Stomach (tissue), 9 donors: ENCODE measurements around the gene LDB2. TPM values are rescaled to one million over a fixed set of nuclear protein-coding genes. Genes with fewer than 3 reads are reported as not detected.

ENCODE experiments used
- DNase-seq, 2 donors: peaks; one replicate each; pipeline versions ENCODE4 v3.0.0 to v3.0.0-alpha.2; 2013 to 2019
- H3K27ac ChIP-seq, 5 donors: fragments of 200-600 bp in 4 of 5; sonication (generic) in 4 of 5; one replicate each; pipeline ENCODE4 v1.5.1; 2013 to 2019; ENCODE audit warnings: mild to moderate bottlenecking in 1 of 5, moderate library complexity in 1 of 5
- H3K27me3 ChIP-seq, 3 donors: fragments of 200-600 bp; sonication (generic); one replicate each; pipeline ENCODE4 v1.5.1; 2017 to 2019; ENCODE audit warnings: mixed run types in 1 of 3
- H3K36me3 ChIP-seq, 4 donors: fragments of 200-600 bp; sonication (generic); 1 replicate in 3 of 4; 2 replicates in 1 of 4; pipeline ENCODE4 v1.5.1; 2016 to 2019
- H3K4me1 ChIP-seq, 4 donors: fragments of 200-600 bp; sonication (generic); one replicate each; pipeline ENCODE4 v1.5.1; 2016 to 2019
- H3K4me3 ChIP-seq, 4 donors: fragments of 200-600 bp; sonication (generic) in 3 of 4; one replicate each; pipeline ENCODE4 v1.5.1; 2016 to 2019; ENCODE audit warnings: mild to moderate bottlenecking in 1 of 4
- H3K9me3 ChIP-seq, 4 donors: fragments of 200-600 bp; sonication (generic); one replicate each; pipeline ENCODE4 v1.5.1; 2016 to 2019
- EP300 ChIP-seq: sonication (generic); formaldehyde crosslinking; IDR thresholded peaks from one replicate; pipeline ENCODE4 v1.6.1; 2017; ENCODE audit warnings: antibody characterized with exemption
- POLR2A ChIP-seq, 4 donors: fragments of 450-650 bp; IDR thresholded peaks; one replicate each; pipeline ENCODE4 v1.6.1; 2016; ENCODE audit warnings: antibody characterized with exemption in 4 of 4, control low read depth in 2 of 4, mild to moderate bottlenecking in 1 of 4, moderate library complexity in 1 of 4
- POLR2AphosphoS5 ChIP-seq, 3 donors: sonication (generic); formaldehyde crosslinking; IDR thresholded peaks; one replicate each; pipeline ENCODE4 v1.6.1; 2016; ENCODE audit warnings: antibody characterized with exemption in 3 of 3
- WGBS, 5 donors: extraction: QIAGEN DNeasy Blood & Tissue Kit in 3 of 5; methylation state at CpG; one replicate each; pipeline versions ENCODE4 v1.1.5 to v1.1.7; 2013 to 2018; 5-methylcytosine and 5-hydroxymethylcytosine counted together
- intact Hi-C: fragments of 100-400 bp; cut with DNase I; formaldehyde crosslinking; loops from one replicate; pipeline ENCODE4 v1.15.1; 2023; ENCODE audit warnings: low total_unique reads
- polyA plus RNA-seq, 3 donors: library from polyadenylated mRNA; stranded (reverse); fragments of 200-250 nt; gene quantifications; one replicate each; pipeline ENCODE4 v1.2.3, GENCODE V29; 2013
- total RNA-seq, 5 donors: library from RNA; depleted of rRNA; stranded (reverse); fragments of >200 nt; gene quantifications; one replicate each; pipeline versions ENCODE4 v1.1.0 to v1.2.3, GENCODE V29; 2014 to 2016
- TF ChIP-seq, protein P1 (sequence below), 7 experiments: fragments of 450-650 bp in 4 of 7; fragments of 200-600 bp in 3 of 7; sonication (generic) in 3 of 7; IDR thresholded peaks; one replicate each; pipeline ENCODE4 v1.5.1; 2016 to 2019; ENCODE audit warnings: antibody characterized with exemption in 7 of 7, control low read depth in 2 of 7, mild to moderate bottlenecking in 1 of 7
- donor health status: healthy with polysubstance abuse.
- donor health status: Bipolar disorder and iron deficiency.
- donor health status: healthy.

The LDB2 gene
- total and polyA plus RNA-seq, 8 donors, result 6.2 to 63.3 (median 12.8) TPM

DNA sequence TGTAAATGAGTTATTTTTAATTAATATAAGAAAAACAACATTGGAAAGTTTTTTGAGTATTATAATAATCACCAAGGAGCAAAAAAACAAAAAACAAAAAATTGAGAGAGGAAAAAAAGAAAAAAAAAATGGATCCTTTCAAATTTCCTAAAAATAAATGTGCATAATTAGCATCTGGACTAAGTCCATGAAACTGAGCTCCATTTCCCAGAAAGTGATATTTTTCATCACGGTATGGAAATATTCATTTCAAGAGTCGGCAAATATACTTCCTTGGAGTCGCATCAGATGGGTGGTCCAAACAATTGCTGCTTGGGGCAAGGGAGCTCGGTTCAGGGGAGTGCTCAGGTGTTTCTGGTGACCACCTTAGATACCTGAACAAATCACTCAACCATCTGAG is 305.1 kb downstream of the LDB2 start:
- TF ChIP-seq, protein P1, sequence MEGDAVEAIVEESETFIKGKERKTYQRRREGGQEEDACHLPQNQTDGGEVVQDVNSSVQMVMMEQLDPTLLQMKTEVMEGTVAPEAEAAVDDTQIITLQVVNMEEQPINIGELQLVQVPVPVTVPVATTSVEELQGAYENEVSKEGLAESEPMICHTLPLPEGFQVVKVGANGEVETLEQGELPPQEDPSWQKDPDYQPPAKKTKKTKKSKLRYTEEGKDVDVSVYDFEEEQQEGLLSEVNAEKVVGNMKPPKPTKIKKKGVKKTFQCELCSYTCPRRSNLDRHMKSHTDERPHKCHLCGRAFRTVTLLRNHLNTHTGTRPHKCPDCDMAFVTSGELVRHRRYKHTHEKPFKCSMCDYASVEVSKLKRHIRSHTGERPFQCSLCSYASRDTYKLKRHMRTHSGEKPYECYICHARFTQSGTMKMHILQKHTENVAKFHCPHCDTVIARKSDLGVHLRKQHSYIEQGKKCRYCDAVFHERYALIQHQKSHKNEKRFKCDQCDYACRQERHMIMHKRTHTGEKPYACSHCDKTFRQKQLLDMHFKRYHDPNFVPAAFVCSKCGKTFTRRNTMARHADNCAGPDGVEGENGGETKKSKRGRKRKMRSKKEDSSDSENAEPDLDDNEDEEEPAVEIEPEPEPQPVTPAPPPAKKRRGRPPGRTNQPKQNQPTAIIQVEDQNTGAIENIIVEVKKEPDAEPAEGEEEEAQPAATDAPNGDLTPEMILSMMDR (IDR thresholded peaks at IDR 0.05), result no peak
- TF ChIP-seq EP300, result no peak
- Histone ChIP-seq H3K27me3 (no peaks in the 10 kb centered on the region), H3K36me3 (no peaks in the 10 kb centered on the region), H3K4me3 (no peak overlapping the region), H3K4me1 (peaks cover 0 to 6% (median 2%) of the 10 kb centered on the region in 4 donors), H3K9me3 (no peaks in the 10 kb centered on the region), H3K27ac (no peak overlapping the region)
- DNase-seq, result no peak
- intact Hi-C loops, result no loop called here
- 65 to 81% (median 66%) methylated on average over 4 of the region's 4 CpGs for WGBS, 5 donors

DNA sequence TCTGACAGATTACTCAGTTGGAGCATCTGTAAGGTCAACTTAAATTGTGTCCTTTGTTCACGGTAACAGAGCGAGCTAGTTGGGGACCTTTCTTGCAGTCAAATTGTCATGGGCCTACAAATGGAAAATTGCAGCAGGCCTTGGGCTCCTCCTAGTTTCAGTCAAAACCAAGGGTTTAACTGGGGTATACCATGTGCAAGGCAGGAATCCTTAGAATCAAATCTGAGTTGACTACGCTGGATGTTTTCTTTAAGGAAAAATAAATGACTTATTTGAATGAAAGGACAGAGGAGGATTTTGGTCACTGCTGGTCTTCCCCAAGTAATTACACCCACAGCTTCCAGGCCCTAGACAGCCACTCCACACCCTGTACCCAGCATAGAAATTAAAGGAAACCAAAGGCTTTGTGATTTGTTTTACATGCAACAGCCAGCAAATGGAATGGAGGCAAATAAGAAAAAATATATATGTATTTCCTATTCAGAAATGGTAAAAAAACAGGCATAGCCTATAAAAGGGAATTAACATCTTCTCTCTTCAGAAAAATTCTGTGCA is 307.1 kb downstream of the LDB2 start:
- no peaks in the 10 kb centered on the region for H3K9me3 ChIP-seq
- 92 to 97% (median 96%) methylated on average over 3 of the region's 3 CpGs for whole genome bisulfite sequencing, 5 donors
- H3K36me3 ChIP-seq, result no peaks in the 10 kb centered on the region
- no peak overlapping the region for H3K27ac ChIP-seq
- H3K27me3 ChIP-seq, result no peaks in the 10 kb centered on the region
- TF ChIP-seq EP300 (no peak), POLR2AphosphoS5 (IDR thresholded peaks at IDR 0.05) (no peak), POLR2A (IDR thresholded peaks at IDR 0.05) (no peak)
- TF ChIP-seq, protein P1 (IDR thresholded peaks at IDR 0.05), result no peak
- DNase-seq, result no peak
- no peaks in the 10 kb centered on the region for H3K4me1 ChIP-seq
- intact Hi-C loops, result no loop called here
- no peak overlapping the region for H3K4me3 ChIP-seq

DNA sequence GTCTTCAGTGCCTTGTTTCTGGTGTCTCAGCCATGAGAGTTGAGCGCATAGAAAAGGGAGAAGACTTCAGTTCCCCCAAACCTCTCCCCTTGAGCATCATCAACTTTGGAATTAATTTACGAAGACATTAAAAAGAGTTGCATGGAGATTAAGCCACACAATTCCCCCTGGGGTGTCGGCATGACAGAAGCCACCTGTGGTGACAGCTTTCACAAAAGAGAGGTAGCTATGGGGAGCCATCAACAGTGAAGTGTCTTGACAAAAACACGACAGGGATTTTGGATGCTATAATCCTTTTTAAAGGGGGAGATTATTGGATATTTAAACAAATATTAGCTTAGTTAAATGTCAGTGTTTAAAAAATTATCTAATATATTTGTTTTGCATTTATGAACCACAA is 307.6 kb downstream of the LDB2 start:
- WGBS, 5 donors, result 61 to 79% (median 65%) methylated on average over 4 of the region's 4 CpGs
- intact Hi-C loops, result no loop called here
- no peak for DNase-seq
- H3K36me3 ChIP-seq, result no peaks in the 10 kb centered on the region
- no peaks in the 10 kb centered on the region for H3K27me3 ChIP-seq
- H3K27ac ChIP-seq, result no peak overlapping the region
- no peaks in the 10 kb centered on the region for H3K9me3 ChIP-seq
- TF ChIP-seq POLR2AphosphoS5 (IDR thresholded peaks at IDR 0.05) (no peak), EP300 (no peak), POLR2A (IDR thresholded peaks at IDR 0.05) (no peak)
- TF ChIP-seq, protein P1 (IDR thresholded peaks at IDR 0.05), result no peak
- no peaks in the 10 kb centered on the region for H3K4me1 ChIP-seq
- H3K4me3 ChIP-seq, result no peak overlapping the region

GRCh38 chr4:16588651-16589050 is 309.8 kb downstream of the LDB2 start:
- no peaks in the 10 kb centered on the region for H3K36me3 ChIP-seq
- 87 to 96% (median 93%) methylated on average over 6 of the region's 6 CpGs for WGBS, 5 donors
- TF ChIP-seq EP300 (no peak), POLR2AphosphoS5 (IDR thresholded peaks at IDR 0.05) (no peak), POLR2A (IDR thresholded peaks at IDR 0.05) (no peak)
- TF ChIP-seq, protein P1 (IDR thresholded peaks at IDR 0.05), result no peak
- no peaks in the 10 kb centered on the region for H3K4me1 ChIP-seq
- no peaks in the 10 kb centered on the region for H3K27me3 ChIP-seq
- no peaks in the 10 kb centered on the region for H3K9me3 ChIP-seq
- no peak overlapping the region for H3K27ac ChIP-seq
- H3K4me3 ChIP-seq, result no peak overlapping the region
- intact Hi-C loops, result no loop called here
- DNase-seq, result no peak
